Stimulated activated CD4-positive, alpha-beta T cell treated with anti-CD3 and anti-CD28 coated beads, Interleukin-15, amount 100 ng/mL, for 24 hours (primary cell): Measurements from ENCODE around the gene ZBTB40.

Source experiments
- DNase-seq: peaks from one replicate; pipeline ENCODE4 v3.0.0-alpha.2; 2020

Gene ZBTB40

GRCh38 chr1:22507587-22507986, 55.9 kb downstream of the ZBTB40 start:
- no peak for DNase-seq

GRCh38 chr1:22508329-22508728, 56.7 kb downstream of the ZBTB40 start:
- no peak for DNase-seq

- DNase-seq = no peak
Observed at GRCh38 chr1:22508991-22509390, 57.3 kb downstream of the ZBTB40 start.

- no peak for DNase-seq
Observed at GRCh38 chr1:22509815-22510214, 58.2 kb downstream of the ZBTB40 start.

GRCh38 chr1:22512873-22513272, 61.2 kb downstream of the ZBTB40 start:
- DNase-seq = no peak

- no peak for DNase-seq
Observed at GRCh38 chr1:22516906-22517571, 65.4 kb downstream of the ZBTB40 start.

GRCh38 chr1:22517956-22518355, 66.3 kb downstream of the ZBTB40 start:
- no peak for DNase-seq

GRCh38 chr1:22518379-22518778, 66.7 kb downstream of the ZBTB40 start:
- DNase-seq = no peak

- DNase-seq = no peak
Observed at GRCh38 chr1:22520871-22521270, 69.2 kb downstream of the ZBTB40 start.

- DNase-seq = no peak
Observed at GRCh38 chr1:22521692-22522091, 70.0 kb downstream of the ZBTB40 start.

GRCh38 chr1:22522221-22522743, 70.6 kb downstream of the ZBTB40 start:
- DNase-seq = no peak

- no peak for DNase-seq
Observed at GRCh38 chr1:22524481-22524880, 72.8 kb downstream of the ZBTB40 start.

- DNase-seq = no peak
Observed at GRCh38 chr1:22525211-22525610, 73.6 kb downstream of the ZBTB40 start.

- DNase-seq = no peak
Observed at GRCh38 chr1:22525646-22526045, 74.0 kb downstream of the ZBTB40 start.

- no peak for DNase-seq
Observed at GRCh38 chr1:22526098-22526497, 74.4 kb downstream of the ZBTB40 start.

GRCh38 chr1:22526677-22527076, 75.0 kb downstream of the ZBTB40 start:
- DNase-seq = no peak

- DNase-seq = no peak
Observed at GRCh38 chr1:22527122-22527521, 75.5 kb downstream of the ZBTB40 start.

- DNase-seq = no peak
Observed at GRCh38 chr1:22527555-22528296, 76.1 kb downstream of the ZBTB40 start.

- DNase-seq = no peak
Observed at GRCh38 chr1:22528451-22528850, 76.8 kb downstream of the ZBTB40 start.

GRCh38 chr1:22529901-22530621, 78.4 kb downstream of the ZBTB40 start:
- DNase-seq = no peak

GRCh38 chr1:22530715-22531114, 79.1 kb downstream of the ZBTB40 start:
- DNase-seq = no peak

- DNase-seq = no peak
Observed at GRCh38 chr1:22531251-22531650, 79.6 kb downstream of the ZBTB40 start.

- no peak for DNase-seq
Observed at GRCh38 chr1:22533244-22533895, 81.7 kb downstream of the ZBTB40 start.
